ENCODE results near the gene NUB1.

- no peak for TF ChIP-seq CTCF (IDR thresholded peaks at IDR 0.05)
- no peak for TF ChIP-seq POLR2A (IDR thresholded peaks at IDR 0.05)
Observed at GRCh38 chr7:151376218-151376902, 34.7 kb downstream of the NUB1 start.
